Activated CD8-positive, alpha-beta T cell treated with anti-CD3 and anti-CD28 coated beads for 36 hours (primary cell): Measurements from ENCODE around the gene RSRP1. TPM values are rescaled to one million over a fixed set of nuclear protein-coding genes. Genes with fewer than 3 reads are reported as not detected.

ENCODE experiments used
- ATAC-seq: fragments of 200-7000 bp; cut with Tn5 transposase; one replicate; pipeline ENCODE4 v1.10.0; 2021; ENCODE audit warnings: mild to moderate bottlenecking, moderate library complexity
- CTCF ChIA-PET: fragments of 350-600 bp; sonication (Branson Sonifier 250); formaldehyde crosslinking; loops from one replicate; lab custom pipeline; 2021; ENCODE audit warnings: antibody characterized with exemption; lab: Charles Lee
- POLR2A ChIA-PET: fragments of 350-600 bp; sonication (Branson Sonifier 250); formaldehyde crosslinking; loops from one replicate; lab custom pipeline; 2021; ENCODE audit warnings: antibody characterized with exemption; lab: Charles Lee
- DNase-seq: peaks from one replicate; pipeline ENCODE4 v3.0.0-alpha.2; 2020
- H3K27ac Mint-ChIP-seq: one replicate; pipeline ENCODE4 v1.8.0; 2021; ENCODE audit warnings: mild to moderate bottlenecking, mixed read lengths
- H3K27me3 Mint-ChIP-seq: one replicate; pipeline ENCODE4 v1.8.0; 2021; ENCODE audit warnings: mixed read lengths
- H3K36me3 Mint-ChIP-seq: one replicate; pipeline ENCODE4 v1.8.0; 2021; ENCODE audit warnings: low read depth, mixed read lengths
- H3K4me1 Mint-ChIP-seq: one replicate; pipeline ENCODE4 v1.8.0; 2021; ENCODE audit warnings: low read depth, mixed read lengths
- H3K4me3 Mint-ChIP-seq: one replicate; pipeline ENCODE4 v1.8.0; 2021; ENCODE audit warnings: mild to moderate bottlenecking, moderate library complexity, mixed read lengths
- H3K9me3 Mint-ChIP-seq: one replicate; pipeline ENCODE4 v1.8.0; 2021; ENCODE audit warnings: mixed read lengths
- CTCF ChIP-seq: fragments of 200-600 bp; IDR thresholded peaks from one replicate; pipeline ENCODE4 v1.8.0; 2022; ENCODE audit warnings: antibody characterized with exemption, mild to moderate bottlenecking
- intact Hi-C: fragments of 100-400 bp; cut with micrococcal nuclease; formaldehyde crosslinking; loops from one replicate; pipeline ENCODE4 v1.10.0; 2022
- total RNA-seq, 2 experiments: library from RNA; stranded (reverse); gene quantifications; one replicate each; pipeline ENCODE4 v1.2.3, GENCODE V29; 2021

Gene RSRP1
- total RNA-seq, 2 experiments from 2014 or later, result 124 to 139 TPM

DNA sequence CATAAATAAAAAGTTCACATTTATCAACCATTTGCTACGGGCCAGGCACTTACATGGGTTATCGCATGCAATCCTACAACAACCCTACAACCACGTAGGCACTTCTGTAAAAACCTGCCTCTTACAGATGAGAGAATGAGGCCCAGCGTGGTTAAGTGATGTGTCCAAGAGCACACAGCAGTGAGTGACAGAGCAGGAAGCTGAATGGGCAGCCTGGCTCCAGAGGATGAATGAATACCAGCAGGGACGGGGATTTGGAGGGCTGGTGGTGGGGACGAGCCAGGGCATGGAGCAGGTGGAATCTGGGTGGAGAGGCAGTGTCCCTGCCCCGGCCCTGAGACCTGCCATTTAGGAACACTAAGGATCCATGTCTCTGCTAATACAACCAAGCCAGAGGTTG is 50.4 kb downstream of the RSRP1 start:
- ChIA-PET CTCF (interaction anchor here (1.2 kb wide), 1 partner anchor 9 kb away, joined by 8 read pairs; no protein-coding TSS in a partner anchor), POLR2A (no interaction called here)
- no peaks in the 10 kb centered on the region for H3K36me3 Mint-ChIP-seq
- ATAC-seq, result no peak
- H3K27ac Mint-ChIP-seq, result no peak overlapping the region
- no peak for TF ChIP-seq CTCF
- H3K4me3 Mint-ChIP-seq, result no peak overlapping the region
- peaks cover 2% of the 10 kb centered on the region for H3K27me3 Mint-ChIP-seq
- no peak for DNase-seq
- intact Hi-C loops, result no loop called here
- H3K4me1 Mint-ChIP-seq, result peaks cover 12% of the 10 kb centered on the region
- H3K9me3 Mint-ChIP-seq, result no peaks in the 10 kb centered on the region

- Mint-ChIP-seq H3K9me3 (no peaks in the 10 kb centered on the region), H3K27ac (no peak overlapping the region), H3K4me1 (peaks cover 12% of the 10 kb centered on the region), H3K27me3 (peaks cover 2% of the 10 kb centered on the region), H3K4me3 (no peak overlapping the region), H3K36me3 (no peaks in the 10 kb centered on the region)
- ATAC-seq (no peak), DNase-seq (no peak)
- ChIA-PET POLR2A (no interaction called here), CTCF (interaction anchor here (0.7 to 1.7 kb wide), 3 partner anchors 10 to 348 kb away, joined by 4 to 8 read pairs (median 4); no protein-coding TSS in a partner anchor)
- intact Hi-C loops, result no loop called here
- TF ChIP-seq CTCF, result no peak
Measured at GRCh38 chr1:25195835-25196234, 51.4 kb downstream of the RSRP1 start.

GRCh38 chr1:25194572-25195020 is 52.7 kb downstream of the RSRP1 start:
- ChIA-PET POLR2A (no interaction called here), CTCF (interaction anchor here (1.1 to 1.7 kb wide), 4 partner anchors 8 to 347 kb away, joined by 3 to 5 read pairs (median 4); no protein-coding TSS in a partner anchor)
- ATAC-seq, result no peak
- H3K27ac Mint-ChIP-seq, result no peak overlapping the region
- intact Hi-C loops, result no loop called here
- no peaks in the 10 kb centered on the region for H3K9me3 Mint-ChIP-seq
- no peaks in the 10 kb centered on the region for H3K36me3 Mint-ChIP-seq
- TF ChIP-seq CTCF, result no peak
- peaks cover 2% of the 10 kb centered on the region for H3K27me3 Mint-ChIP-seq
- no peak for DNase-seq
- H3K4me3 Mint-ChIP-seq, result no peak overlapping the region
- H3K4me1 Mint-ChIP-seq, result peaks cover 12% of the 10 kb centered on the region

GRCh38 chr1:25194054-25194453 is 53.2 kb downstream of the RSRP1 start:
- TF ChIP-seq CTCF, result no peak
- no peak for DNase-seq
- POLR2A ChIA-PET, result no interaction called here
- Mint-ChIP-seq H3K4me3 (no peak overlapping the region), H3K36me3 (no peaks in the 10 kb centered on the region), H3K4me1 (peaks cover 12% of the 10 kb centered on the region), H3K27me3 (peaks cover 2% of the 10 kb centered on the region), H3K9me3 (no peaks in the 10 kb centered on the region), H3K27ac (no peak overlapping the region)
- intact Hi-C loops, result no loop called here
- no peak for ATAC-seq
- CTCF ChIA-PET, result interaction anchor here (1.4 to 1.7 kb wide), 3 partner anchors 9 to 346 kb away, joined by 4 to 5 read pairs (median 5); no protein-coding TSS in a partner anchor

GRCh38 chr1:25193229-25193628 is 54.0 kb downstream of the RSRP1 start:
- no peaks in the 10 kb centered on the region for H3K36me3 Mint-ChIP-seq
- ChIA-PET POLR2A (no interaction called here), CTCF (no interaction called here)
- intact Hi-C loops, result no loop called here
- H3K4me3 Mint-ChIP-seq, result no peak overlapping the region
- ATAC-seq (no peak), DNase-seq (no peak)
- no peak for TF ChIP-seq CTCF
- no peaks in the 10 kb centered on the region for H3K9me3 Mint-ChIP-seq
- H3K4me1 Mint-ChIP-seq, result peaks cover 6% of the 10 kb centered on the region
- peaks cover 2% of the 10 kb centered on the region for H3K27me3 Mint-ChIP-seq
- no peak overlapping the region for H3K27ac Mint-ChIP-seq

Other genes starting within 250 kb of the RSRP1 start
- gene SYF2, start 15.0 kb downstream of the RSRP1 start, total RNA-seq, result 10 to 100 TPM; 35.7 to 39.6 TPM
- gene RHD, start 25.1 kb upstream of the RSRP1 start, total RNA-seq, result not detected
- 10 to 100 TPM; 88.5 to 89.3 TPM for gene TMEM50A, start 90.9 kb upstream of the RSRP1 start, total RNA-seq
- under 1 TPM; 0.50 to 0.56 TPM for gene RHCE, start 173.4 kb upstream of the RSRP1 start, total RNA-seq
- gene MACO1, start 183.4 kb upstream of the RSRP1 start, total RNA-seq, result 10 to 100 TPM; 17.1 to 18.0 TPM